CD4-positive, alpha-beta T cell treated with Interleukin-6 at 100 ng/mL for 8 hours (primary cell): Measurements from ENCODE around the gene PTPRK.

ENCODE experiments used
- DNase-seq: peaks from one replicate; pipeline ENCODE4 v3.0.0-alpha.2; 2020; ENCODE audit warnings: mixed read lengths, low spot score

PTPRK gene

DNA sequence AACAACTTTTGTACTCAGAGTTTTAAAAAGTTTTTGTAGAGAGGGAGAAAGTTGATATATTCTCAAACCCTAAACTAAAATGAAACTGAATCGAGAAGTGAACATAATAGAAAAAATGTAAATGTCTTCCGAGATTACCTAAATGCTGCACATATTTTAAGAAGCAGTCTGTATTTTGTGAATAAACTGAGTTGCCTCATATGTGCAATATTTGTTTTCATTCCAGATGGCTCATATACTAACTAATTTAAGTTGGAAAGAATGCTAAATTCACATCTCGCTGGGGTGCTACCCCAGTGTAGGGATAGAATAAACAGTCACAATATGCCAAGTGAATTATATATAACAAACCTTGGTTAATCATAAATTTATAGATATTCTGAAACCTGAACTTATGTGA, 333.7 kb downstream of the PTPRK start:
- DNase-seq: no peak

DNA sequence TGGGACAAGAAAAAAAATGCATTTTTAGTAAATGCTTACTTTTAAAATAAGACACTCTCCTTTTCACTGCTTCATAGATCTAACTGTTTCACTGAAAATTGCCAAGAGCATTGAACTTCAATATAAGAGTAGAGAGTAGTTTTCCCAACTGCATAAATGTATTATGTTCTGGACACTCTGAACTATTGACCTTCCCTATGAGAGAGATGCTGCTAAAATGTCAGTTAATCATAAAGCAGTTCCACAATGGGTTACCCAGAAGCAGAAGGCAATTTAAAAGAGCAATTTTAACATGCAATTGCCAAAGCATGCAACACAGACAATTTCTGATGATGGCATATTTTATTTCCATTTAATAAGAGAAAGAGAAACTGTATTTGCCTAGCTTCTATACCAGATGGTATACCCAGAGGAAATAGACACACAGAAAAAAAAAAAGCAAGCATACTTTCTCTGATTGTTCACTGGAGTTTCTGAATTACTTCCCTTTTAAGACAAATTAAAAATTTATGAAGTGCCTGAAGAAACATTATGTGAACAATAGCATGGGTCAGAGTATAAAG, 340.4 kb downstream of the PTPRK start:
- no peak for DNase-seq

DNA sequence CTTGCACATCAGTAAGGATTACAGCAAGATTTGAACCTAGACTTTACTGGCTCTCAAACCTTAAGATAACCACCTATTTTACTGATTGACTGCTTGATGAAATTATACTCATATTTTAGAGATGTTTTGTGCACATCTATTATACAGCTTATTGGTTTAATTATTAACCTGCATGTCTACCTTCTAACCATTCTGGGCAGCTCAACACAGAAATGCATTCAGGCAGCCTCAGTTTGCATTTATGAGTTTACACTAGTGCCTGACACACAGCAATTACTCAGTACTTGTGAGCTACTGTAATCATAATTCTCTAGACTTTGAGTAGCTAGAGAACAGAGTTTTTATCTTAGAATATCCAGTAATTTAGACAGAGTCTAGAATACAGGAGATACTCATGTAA, 345.7 kb downstream of the PTPRK start:
- DNase-seq: no peak

DNA sequence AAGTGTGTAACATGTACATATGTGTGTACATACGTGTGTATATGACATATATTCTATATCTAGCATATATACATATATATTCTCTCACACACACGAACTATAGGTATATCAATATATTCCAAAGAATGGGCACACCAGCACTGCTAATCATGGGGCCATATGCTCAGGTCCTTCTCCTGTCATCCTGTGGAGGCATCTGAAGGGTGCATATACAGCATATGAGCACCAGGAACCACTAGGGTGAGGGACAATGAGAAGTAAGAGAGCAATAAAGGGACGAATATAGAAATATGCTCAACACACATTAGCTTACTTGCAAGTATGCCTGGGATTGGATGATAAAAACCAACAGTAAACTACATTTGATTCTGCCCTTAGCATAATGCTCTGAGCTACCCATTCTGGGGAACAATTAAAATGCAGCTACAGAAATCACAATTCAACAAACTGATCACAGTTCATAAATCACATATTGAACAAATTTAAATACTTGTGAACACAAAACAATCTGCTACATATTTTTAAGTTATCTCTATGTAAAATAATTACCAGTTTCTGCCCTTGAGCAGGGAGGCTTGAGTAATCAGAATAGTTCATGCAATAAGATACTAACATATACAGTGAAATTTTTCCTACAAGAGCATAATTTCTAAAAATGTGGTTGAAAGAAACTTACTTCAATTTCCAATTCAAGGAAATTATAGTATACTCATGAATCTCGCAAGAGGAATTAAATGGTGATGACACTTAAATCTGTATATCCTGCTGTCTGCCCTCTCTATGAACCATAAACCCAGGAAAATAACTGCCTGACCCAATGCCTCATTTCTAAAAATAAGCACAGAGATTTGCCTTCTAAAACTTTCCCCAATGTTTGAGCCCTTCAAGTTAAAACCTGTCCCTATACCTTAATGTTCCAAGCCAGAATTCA, 347.4 kb downstream of the PTPRK start:
- no peak for DNase-seq

DNA sequence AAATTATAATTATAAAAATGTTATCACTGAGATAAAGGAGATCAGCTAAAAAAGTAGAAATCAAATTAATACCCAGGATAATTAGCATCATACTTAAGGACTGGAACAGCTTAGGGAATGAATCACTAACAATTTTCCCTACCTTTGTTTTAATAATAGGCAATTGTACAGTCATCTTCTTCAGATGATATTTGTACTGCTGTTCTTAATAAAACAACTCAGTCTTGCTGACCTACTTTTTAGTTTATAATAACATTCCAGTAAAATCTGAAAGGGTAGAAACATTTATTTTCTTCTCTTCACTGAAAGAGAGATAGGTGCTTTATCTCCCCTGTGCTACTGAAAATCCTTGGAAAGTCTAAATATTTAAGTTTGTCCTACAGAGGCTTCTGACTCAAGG, 348.3 kb downstream of the PTPRK start:
- DNase-seq: no peak

DNA sequence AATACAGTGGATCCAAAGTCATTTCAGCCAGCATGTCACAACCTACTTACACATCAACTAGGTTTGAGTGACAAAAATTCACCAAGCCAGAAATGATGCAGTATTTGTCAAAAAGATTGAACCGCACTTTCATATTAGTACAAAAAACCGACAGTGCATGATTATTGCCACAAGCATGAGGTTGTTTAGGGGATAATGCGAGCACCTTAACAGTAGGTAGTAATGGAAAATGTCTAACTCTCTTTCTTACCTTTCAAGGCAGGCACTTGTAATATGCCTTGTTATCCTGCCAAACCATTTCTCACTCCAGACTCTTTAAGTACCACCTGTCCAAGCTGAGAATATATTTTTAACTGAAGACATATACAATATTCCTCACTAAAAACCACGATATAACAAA, 349.2 kb downstream of the PTPRK start:
- no peak for DNase-seq

DNA sequence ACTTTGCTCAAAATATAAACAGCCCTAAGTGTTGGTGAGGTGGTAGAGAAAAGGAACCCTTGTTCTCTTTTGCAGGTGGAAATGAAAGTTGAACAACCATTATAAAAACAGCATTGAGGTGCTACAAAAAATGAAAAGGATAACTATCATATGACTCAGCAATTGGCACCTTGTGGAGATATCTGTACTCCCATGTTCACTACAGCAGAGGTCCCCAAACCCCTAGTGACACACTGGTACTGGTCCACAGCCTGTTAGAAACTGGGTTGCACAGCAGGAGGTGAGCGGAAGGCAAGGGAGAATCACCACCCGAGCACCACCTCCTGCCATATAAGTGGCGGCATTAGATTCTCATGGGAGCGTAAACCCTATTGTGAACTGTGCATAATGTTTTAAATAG, 352.2 kb downstream of the PTPRK start:
- no peak for DNase-seq

DNA sequence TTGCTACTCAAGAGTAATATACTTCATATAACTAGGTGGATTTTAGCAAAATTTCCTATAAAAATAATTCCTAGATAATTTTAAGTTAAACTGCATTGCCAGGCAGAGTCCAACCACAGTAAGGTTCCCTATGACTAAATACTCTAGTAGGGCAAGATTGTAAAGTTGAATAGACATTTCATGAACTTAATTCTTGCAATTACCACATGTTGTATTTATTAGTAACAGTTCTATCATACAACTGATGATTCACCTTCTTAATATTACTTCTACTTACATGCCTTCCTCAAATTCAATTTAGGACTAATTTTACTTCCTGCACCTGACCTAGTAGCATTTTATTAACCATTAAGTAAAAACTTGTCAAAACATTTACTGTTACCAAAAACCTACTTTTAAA, 352.8 kb downstream of the PTPRK start:
- no peak for DNase-seq

DNA sequence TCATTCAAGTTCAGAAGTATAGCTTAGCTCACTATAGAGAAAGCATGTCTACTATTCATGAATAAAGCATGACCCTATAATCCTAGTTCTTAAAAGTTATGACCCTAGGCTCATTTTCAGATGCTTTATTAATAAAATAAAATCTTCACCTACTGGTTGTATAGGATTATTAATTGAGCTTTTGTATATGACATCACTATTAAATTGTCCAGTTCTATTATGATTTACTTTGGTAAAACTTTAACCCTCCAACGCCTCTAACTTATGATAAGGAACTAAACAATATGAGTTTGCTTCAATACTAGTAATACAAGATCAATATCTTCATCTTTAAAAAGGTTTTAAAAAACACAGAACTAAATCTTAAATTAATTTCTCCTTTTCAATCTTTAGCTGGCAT, 356.1 kb downstream of the PTPRK start:
- DNase-seq: no peak

DNA sequence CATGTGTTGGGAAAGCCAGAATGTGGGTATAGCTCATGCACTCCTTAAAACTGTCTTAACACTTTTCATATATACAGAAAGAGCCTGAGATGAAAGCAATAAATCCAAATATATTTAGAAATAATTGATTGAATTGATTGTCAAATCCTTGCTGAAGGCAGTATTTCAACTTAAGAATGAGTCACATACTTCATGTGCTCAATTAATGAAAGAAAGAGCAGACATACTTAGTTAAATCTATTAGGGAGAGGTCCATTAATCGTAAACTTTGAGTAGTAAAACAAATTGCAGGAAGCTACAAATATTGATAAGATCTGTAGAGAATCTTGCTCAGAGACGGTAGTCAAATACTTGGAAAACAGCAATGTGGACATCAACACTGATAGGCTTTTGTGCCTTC, 358.0 kb downstream of the PTPRK start:
- no peak for DNase-seq

DNA sequence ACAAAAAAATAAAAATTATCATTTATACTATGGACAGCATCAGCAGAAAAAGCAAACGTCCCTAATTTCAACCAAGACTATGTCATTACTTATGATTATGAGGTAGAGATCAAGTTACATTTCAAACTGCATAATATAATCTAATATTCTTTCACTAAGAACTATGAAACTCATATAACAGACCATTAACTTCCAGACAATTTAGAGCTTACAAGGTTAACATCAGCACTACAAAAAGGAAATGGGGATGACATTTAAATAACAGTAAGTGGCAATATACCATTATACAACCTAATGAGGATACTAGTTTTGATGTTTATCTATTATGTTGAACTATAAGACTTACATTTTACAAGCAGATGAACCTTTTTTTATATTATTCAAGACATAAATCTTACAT, 358.6 kb downstream of the PTPRK start:
- DNase-seq: no peak

DNA sequence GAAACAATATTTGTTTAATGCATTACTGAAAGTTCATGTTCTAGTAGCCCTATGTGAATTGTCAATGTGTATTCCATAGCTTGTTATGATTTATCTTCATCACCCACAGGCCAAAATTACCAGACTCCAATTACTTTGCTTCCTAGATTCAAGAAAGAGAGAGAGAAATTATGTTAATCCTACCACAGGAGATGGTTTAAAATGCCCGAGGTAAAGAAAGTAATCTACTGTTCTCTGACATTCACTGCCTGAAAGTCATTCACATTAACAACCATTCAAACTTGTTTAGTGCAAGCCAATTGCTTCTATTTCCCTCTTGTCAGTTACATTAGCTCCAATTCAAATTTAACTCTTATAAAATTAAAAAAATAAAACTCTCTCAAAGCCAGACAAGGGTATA, 359.1 kb downstream of the PTPRK start:
- no peak for DNase-seq

DNA sequence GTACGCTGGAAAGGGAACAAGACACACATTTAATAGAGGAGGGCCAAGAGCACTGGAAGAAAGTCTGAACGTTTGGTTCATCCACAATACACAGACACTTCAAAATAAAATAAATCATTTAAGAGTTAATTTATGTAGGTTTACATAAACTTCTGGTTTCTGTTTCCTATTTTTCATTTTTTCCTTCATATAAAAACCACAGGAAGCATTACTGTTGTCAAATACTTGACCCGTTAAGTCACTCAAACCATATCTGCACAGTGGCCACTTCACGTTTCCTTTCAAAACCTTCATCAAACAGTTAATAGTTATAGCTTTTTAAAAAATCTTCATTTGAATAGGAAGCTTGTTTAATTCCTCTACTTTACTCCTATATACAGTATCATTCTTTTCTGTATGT, 361.9 kb downstream of the PTPRK start:
- no peak for DNase-seq

DNA sequence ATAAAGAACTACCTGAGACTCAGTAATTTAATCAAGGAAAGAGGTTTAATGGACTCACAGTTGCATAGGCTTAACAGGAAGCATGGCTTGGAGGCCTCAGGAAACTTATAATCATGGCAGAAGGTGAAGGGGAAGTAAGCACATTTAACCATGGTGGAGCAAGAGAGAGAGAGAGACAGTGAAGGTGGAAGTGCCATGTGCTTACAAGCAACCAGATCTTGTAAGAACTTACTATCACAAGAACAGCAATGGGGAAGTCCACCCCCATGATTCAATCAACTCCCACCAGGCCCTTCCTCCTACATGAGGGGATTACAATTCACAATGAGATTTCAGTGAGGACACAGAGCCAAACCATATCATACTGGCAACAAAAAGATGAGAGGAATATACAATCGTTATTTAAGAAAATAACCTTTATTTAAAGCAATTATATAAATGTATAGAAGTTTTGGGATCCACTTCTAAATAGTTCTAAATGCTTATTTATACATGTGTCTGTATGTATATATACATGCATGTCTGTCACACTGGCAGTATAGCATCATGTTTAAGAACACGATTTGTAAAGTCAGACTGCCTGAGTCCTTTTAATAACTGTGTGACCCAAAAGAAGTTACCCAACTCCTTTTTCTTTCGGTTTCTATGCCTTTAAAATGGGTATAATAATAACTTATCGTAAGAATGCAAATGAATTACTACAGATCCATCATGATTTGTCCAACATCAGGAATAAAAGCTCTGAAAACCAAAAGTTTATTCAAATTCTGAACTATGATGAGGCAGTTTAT, 363.9 kb downstream of the PTPRK start:
- no peak for DNase-seq

DNA sequence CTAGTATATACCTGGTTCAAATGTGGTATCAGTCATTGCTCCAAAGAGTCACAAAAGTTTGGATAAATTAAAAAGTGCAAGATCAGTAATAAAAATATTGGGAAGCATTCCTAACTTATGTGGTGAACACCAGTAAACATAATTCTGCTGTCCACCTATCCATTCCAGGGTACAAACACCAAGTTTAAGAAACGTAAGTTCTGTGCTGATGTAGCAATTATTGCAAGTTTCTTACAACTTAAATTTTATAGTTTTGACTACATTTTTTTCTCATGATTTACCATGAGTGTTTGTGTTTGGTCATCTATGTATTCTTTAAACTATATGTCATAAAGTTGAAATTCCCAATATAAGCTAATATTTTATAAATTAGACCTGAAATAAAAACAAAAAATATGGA, 364.6 kb downstream of the PTPRK start:
- no peak for DNase-seq

DNA sequence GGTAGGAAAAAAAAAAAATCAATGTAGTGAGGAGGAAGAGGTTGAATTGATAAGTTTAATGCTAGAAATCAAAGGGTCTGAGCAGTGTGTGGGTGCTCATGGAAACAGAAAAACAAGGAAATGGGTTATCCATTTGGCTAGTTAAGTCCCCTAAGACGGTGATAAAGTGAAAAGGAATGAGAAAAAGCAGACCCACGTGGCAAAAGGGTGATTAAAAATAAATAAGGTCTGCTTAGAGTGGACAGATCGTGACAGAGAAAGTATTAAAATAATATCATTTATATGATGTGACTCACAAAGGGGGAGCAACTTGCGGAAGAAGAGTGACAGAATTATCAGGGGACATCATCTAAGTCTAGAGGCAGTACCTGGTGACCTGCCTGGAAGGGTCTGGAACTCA, 367.8 kb downstream of the PTPRK start:
- no peak for DNase-seq

DNA sequence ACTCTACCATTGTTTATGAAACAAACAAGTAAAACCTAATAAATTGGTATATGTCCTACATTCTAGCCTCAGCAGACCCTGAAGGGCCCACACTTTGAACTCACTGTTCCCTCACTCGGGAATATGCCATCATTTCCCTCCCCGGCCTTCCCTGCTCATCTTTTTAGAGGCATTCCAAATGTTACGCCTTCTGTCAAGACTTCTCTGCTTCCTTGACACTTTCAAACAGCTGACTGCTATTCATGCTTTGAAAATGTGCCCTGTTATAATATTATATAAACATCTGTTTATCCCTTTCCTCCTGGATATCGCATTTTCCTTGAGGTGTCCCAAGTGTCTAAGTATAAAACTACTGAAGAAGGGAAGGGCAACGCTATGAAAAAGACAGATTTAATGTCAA, 370.0 kb downstream of the PTPRK start:
- no peak for DNase-seq

DNA sequence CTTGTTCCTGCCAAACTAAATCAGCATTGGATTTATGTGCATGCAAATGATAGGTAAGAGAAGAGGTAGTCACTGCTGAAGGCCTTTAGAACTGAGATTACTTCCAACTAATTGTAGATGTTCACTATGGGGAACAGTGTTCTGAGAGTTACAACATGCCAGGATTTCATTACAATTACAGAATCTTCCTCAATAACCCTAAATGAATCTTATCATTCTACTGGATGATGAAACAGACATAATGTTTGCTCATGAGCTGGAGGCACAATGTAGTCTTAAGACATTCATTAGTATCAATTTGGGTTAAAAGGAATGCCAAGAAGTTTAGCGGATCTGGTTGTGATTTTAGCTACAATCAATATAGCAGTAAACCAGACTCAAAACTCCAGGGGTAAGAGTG, 370.6 kb downstream of the PTPRK start:
- DNase-seq: no peak

DNA sequence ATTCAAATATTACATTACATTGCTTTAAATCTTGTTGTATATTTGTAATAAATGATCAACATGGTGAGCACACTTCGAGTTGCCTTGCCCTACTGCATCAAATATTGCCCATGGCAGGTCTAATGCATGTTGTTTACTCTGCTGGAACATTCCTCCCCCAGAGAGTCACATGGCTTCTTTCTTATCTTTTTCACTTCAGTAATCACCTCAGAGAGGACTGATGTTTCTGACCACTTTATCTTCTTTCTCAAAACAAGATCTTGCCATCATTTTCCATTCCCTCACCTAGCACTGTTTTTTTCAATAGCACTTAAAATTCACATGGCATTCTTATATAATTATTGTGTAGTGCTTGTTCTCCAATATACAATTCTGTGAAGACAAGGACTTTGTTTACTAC, 376.1 kb downstream of the PTPRK start:
- no peak for DNase-seq

DNA sequence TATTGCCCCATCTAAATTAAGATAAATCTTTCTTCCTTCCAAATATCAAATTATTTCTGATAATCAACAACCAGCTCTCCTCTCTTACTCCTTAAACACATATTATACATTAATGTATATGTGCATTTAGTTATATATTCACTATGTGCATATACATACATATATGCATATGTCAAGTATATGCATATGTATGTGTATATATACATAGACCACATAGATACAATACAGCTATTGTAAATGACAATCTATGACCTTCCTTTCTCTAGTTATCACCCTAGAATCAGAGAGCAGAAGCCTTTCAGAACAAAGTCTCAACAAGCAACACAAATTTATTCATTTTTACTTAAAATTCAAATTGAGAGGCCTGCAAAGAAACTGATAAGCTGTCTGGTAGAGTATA, 378.5 kb downstream of the PTPRK start:
- DNase-seq: no peak

DNA sequence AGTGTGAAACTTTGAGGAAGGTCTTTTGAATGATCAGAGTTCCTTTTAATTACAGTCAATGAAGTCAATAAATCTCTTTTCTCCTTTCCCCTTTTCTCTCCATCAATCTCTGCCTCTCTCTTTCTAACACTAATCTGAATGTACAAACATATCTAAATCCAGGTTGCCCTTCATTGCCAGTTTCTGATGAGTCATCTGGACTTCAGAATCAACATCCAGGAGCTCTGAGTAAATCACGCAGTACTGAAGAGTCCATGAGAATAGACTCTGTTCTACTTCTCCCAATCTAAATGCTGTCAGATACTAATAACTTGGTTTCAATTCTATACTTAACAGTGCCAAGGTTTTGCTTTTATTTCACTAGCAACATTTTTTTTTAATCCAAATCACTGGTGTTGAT, 380.9 kb downstream of the PTPRK start:
- DNase-seq: no peak

DNA sequence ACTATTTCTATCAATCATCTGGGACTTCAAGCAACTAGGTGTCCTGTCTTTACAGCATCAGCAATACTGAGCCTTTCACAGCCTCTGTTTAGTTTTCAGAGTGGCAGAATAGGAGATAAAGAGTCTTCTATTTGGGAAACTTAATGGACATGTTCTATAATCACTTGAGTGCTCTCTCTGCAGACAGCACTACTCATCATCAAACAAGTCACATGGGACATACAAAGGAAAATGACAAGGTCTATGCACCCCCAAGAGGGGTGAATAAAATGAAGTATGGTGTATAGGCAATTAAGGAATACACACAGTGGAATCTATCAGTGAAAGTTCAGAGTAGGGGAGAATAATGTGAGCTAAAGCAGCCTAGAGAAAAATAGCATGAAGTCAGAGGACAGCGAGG, 381.7 kb downstream of the PTPRK start:
- DNase-seq: no peak

DNA sequence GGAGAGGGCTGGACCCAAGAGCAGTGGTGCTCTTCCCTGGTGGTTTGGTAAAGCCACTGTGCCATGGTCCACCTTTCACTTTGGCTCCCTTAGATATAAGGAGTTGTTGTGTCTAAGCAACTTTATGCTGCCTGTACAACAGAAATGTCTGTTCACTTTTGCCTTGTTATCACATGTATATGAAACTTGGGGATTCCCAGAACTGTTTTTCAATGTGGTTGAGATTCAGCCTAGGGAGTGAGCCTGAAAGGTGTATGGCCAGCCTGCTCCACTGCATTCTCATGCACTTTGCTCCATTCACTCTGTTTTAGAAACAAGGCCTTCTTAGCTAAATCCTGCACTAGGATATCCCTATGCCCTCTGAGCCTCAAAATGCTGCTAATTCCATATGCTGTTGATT, 385.1 kb downstream of the PTPRK start:
- no peak for DNase-seq
